DMS153 (cell line): ENCODE measurements around the gene SOX9.

Experiments
- DNase-seq: peaks from one replicate; lab custom pipeline; 2025; lab: John Stamatoyannopoulos, UW

The SOX9 gene

DNA sequence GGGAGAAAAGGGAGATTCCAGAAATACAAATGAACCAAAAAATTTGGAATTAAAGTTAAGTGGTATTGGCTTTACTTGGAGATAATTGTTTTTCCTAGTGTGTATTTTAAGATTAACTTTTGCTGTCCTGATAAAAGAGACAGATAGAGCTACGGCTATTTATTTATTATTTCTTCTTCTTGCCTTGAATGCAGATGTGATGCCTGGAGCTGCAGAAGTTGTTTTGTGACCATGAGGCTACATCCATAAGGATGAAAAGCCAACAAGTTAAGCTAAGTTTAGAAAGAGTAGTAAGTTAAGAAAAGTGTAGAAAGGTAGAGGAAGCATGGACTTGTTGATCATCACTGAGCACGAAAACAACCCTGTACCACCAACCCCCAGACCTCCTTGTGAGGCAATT is 41.7 kb downstream of the SOX9 start:
- DNase-seq = no peak

- no peak for DNase-seq
Observed at GRCh38 chr17:72163474-72163873, 42.7 kb downstream of the SOX9 start.

- DNase-seq = no peak
Observed at GRCh38 chr17:72164158-72164739, 43.4 kb downstream of the SOX9 start.

DNA sequence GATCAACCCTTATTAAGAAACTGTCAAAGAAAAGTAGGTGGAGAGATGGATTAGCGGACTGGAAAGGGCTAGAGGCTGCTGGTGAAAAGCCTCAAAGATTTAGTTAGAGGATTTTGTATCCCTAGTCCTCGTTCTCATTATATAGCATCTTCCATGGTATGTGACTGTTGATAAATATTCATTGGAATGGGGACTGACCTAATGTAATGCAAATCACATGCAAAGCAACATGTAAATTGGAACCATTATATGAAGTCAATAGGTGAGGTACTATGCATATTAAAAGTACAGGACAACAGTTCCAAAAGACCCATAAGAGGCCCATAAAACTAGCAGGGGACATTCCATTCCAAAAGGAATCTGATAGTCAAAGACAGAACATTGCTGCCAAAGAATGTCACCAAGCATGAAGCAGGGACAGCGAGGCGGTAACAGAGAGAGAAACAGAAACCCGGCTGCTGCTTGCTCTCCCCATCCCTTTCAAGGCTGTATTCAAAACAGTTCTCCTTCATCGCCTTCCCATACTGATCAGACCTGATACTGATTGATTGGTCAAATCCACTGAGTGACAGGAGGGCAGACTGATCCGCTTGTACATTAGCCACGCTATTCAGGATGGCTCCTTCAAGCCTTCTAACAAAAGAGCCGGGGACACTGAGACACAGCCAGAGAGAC is 44.5 kb downstream of the SOX9 start:
- no peak for DNase-seq

DNA sequence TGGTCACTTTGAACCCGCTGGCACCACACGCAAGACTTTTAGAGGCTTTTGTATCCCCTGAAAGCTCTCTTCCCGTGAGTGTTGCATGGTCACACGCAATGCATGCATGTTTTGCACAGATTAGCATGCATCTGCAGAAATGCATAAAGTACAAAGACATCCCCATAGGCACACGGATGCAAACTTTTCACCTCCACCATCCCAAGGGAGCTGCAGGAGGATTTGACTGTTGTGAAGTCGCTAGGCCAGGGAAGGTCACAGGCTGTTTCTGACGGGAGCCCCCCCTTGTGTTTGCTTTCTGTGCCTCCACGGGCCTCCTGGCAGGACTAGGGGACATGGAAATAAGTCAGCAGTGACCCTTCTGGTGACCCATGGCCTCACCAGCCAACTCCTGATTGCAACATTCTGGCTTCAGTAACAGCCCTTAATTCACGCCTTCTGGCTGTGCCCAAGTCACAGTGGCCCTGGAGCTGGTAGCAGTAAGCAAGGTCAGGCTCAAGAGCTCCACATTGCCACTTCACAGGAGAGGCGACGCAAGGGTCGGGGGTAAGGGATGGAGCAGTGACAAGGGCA is 45.1 kb downstream of the SOX9 start:
- no peak for DNase-seq

DNA sequence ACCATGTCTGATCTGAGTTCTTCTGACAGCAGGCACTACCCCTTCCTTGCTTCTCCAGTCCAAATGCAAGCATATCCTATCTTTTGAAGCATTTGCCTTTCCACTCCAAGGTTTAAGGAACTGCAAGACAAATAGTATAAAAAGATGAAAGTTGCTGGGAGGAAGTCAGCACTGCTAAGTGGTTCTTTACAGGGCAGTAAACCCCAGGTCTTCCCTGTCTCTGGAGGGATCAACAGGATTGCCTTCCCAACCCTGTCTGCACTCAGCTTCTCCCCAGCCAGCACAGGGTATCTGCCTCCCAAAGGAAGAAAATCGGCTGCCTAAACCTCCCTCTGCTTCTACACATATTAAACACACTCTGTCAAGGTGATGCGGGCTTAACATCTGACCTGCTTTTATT is 46.8 kb downstream of the SOX9 start:
- DNase-seq = no peak

GRCh38 chr17:72169823-72170222 is 49.0 kb downstream of the SOX9 start:
- no peak for DNase-seq

- no peak for DNase-seq
Observed at GRCh38 chr17:72171703-72172667, 51.2 kb downstream of the SOX9 start.

DNA sequence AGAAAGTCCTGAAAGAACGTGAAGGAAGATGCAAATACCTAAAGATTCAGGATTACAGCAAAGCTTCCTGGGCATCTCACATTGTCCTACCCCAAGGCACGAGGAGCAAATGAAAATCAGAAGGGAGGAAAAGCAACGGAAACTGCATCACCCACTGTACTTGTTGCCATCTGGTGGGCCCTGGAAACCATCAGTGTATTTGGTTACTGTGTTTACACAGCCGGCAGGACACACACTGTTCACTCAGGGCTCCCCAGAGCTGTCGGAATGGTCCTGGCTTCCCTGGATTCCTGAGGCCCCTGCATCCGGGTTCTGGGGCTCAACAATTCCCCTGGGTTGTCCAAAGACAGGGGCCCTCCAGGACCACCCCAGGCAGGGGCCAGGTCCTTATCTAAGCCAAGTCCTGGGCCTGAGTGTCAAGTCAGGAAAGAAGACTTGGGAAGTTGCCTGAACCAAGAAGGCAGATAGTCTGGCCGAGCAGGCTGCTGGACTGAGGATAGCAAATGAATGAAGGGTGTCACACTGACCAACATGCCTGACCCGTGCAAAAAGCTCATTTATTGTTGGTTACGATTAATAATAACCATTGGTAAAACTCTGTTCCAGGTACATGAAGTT is 52.8 kb downstream of the SOX9 start:
- peak; percentile 79 for DNase-seq

- no peak for DNase-seq
Observed at GRCh38 chr17:72175263-72175662, 54.4 kb downstream of the SOX9 start.
